Pulmonary artery endothelial cell (primary cell): Measurements from ENCODE around the gene DHX38. TPM values are rescaled to one million over a fixed set of nuclear protein-coding genes. Genes with fewer than 3 reads are reported as not detected.

Source experiments
- DNase-seq: peaks from one replicate; pipeline ENCODE4 v3.0.0-alpha.2; 2011; ENCODE audit warnings: low read depth, low spot score
- total RNA-seq: library from RNA; depleted of rRNA; stranded (reverse); fragments of >200 nt; gene quantifications from 2 replicates; pipeline ENCODE4 v1.2.3, GENCODE V29; 2014

DHX38 gene
- total RNA-seq, 1 donor from 2014 or later: 96.2 TPM

DNA sequence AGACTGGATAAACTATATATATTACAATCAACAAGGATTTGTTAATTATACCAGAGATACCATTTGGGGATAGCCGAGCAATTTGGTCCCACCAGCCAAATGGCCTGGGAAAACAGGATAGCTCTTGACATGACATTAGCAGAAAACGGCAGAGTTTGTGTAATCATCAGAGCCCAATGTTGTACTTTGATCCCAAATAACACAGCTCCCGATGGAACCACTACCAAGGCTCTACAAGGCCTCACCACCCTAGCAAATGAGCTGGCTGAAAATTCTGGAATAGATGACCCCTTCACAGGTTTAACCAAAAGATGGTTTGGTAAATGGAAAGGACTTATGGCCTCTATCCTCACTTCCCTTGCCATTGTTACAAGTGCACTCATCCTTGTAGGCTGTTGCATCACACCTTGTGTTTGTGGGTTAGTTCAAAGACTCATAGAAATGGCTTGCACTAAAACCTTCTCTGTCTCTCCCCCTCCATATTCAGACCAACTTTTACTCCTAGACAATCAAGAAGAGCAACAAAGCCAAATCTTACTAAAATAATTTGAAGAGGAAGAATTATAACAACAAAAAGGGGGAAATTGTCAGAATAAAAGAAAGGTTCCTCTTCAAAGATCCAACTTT is 9.8 kb upstream of the DHX38 start:
- no peak for DNase-seq

DNA sequence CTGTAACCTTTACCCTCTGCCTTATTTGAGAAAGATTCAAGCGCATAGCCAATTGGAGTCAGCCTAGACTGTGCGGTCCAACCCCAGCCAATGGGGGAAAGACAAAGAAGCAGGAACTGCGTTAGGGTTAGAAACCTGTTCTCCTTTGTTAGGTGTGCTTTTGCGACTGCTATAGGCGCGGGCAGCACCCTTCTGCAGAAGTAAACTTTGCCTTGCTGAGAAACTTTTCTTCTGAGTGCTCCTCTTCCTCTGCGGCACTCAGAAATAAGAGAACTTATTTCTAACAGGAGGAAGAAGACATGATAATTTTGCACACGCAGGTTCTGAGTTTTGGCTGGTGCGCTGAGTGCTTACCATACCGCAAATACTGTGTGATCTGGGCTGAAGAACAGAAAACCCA is 9.2 kb upstream of the DHX38 start:
- no peak for DNase-seq

DNA sequence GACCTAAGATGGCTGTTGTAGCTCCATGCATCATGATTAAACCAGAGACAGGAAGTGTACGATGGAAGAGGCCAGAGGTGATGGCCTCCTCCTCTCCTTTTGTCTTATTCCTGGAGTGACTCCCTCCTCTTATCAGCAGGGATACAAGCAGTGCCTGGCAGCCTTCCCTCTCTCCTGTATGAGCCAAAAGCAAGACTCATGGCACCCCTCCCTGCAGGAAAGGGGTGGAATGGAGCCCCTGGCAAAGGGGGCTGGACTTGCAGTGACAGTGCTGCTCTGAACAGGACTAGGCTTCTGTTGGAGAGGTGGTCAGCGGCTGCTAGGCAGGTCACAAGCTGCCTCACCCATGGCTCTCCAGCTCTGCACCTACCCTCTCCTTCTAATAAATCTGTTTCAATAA is 8.6 kb upstream of the DHX38 start:
- no peak for DNase-seq

DNA sequence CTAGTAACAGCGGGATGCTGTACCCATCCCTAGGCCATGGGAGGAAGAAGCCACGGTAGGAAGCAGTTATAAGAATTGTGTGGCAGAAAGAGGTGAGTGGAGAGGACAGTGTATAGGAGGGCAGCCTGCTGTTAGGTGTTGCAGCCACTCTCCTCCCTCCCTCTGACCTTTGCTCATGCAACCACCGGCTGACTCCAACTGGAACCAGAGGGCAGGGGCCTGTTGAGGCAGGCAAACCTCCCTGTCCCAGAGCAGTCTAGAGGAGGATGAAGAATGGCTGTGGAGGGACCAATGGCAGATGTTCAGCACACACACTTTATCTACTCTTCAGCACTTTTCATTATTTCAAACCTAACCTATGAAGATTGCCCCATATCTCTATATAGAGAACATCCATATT is 2.4 kb upstream of the DHX38 start:
- no peak for DNase-seq

DNA sequence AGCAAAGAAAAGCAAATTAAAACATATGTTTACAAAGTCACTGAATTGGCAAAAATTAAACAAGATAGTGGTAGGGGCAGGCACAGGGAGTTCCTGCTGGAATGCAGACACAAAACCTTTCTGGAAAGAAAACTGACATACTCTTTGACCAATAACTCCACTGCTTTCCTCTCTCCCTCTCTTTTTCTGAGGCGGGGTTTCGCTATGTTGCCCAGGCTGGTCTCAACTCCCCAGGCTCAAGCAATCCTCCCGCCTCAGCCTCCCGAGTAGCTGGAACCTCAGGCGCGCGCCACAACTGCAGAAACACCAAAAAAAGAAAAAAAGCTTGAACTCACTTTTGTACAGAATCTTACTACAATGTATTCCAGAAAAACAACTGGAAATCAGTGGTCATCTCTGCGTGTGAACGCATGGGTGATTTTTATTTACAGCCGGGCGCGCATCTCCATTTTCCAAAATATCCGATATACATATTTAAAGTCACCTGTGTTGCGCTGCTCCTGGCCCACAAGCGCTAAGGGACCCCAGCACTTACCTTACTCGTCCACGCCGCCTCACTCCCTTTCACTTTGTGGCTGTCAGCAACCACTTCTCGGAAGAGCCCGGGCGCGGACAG is 707 bp upstream of the DHX38 start:
- DNase-seq: peak; percentile 7

DNA sequence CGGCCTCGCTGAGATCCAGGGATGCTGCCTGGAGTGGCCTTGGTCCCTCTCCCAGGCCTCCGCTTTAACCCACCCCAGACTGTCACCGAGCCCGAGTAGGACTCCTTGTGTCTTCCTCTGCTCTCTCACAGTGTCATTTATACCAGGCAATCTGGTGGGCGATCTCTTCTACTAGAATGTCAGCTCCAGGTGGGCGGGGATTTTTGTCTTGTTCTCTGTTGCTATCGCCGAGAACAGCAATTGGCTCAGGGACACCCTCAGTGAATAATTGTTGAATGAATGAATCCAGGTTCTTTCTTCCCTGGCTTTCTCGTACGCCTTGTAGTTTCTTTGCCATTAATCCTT is 591 bp downstream of the DHX38 start:
- no peak for DNase-seq

DNA sequence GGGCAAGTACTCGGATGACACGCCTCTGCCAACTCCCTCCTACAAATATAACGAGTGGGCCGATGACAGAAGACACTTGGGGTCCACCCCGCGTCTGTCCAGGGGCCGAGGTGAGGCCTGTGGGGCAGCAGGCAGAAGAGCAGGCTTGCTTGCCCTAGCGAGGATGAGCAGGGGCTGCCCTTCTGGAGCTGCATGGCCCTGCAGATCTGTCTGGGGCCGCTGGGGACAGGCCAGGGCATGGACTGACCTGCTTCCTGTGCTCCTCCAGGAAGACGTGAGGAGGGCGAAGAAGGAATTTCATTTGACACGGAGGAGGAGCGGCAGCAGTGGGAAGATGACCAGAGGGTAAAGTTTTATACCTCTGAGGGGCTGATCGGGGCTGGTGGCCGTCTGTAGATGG is 5.3 kb downstream of the DHX38 start:
- no peak for DNase-seq

DNA sequence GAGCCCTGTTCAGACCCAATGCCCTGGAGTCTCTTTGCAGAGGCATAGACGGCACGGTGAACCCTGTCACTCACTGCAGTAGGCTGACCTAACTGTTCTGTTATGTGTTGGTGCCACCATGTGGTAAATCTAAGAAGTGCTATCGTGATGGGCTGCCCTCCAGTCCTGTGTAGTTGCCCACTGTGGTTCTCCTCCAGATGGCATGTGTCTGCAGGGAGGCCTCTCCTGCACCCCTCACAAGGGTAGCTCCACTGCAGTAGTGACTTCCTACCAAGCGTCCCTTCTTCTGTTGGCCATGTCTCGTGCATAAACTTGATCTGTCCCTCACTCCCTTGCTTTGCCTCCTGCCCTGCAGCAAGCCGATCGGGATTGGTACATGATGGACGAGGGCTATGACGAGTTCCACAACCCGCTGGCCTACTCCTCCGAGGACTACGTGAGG is 5.8 kb downstream of the DHX38 start:
- peak; percentile 29 for DNase-seq

DNA sequence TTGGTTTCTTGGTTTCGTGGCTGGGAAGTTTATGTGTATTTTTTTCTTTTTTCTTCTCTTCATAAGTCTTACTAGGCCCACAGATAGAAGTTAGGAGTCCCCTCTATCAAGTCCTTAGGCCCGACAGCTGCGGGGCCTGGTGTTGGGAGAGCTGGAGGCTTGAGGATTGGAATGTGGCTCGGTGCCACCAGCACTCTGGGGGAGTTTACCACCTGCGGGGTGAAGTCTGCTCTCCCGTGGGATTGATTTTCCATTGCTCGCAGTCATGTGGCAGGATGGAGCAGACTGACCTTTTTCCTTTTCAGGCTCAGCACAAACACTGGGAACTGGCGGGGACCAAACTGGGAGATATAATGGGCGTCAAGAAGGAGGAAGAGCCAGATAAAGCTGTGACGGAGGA is 7.5 kb downstream of the DHX38 start:
- no peak for DNase-seq

DNA sequence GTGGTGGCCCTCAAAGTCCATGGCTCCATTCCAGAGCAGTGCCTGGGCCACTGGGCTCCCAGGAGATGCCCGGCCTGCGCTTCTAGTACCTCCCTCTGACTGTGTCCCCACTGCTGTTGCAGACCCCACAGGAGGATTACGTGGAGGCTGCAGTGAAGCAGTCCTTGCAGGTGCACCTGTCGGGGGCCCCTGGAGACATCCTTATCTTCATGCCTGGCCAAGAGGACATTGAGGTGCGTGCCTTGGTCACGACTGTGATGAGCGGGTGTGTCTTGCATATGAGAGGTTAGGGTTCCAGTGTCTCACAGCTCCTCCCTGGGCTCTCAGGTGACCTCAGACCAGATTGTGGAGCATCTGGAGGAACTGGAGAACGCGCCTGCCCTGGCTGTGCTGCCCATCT is 11.3 kb downstream of the DHX38 start:
- DNase-seq: no peak

DNA sequence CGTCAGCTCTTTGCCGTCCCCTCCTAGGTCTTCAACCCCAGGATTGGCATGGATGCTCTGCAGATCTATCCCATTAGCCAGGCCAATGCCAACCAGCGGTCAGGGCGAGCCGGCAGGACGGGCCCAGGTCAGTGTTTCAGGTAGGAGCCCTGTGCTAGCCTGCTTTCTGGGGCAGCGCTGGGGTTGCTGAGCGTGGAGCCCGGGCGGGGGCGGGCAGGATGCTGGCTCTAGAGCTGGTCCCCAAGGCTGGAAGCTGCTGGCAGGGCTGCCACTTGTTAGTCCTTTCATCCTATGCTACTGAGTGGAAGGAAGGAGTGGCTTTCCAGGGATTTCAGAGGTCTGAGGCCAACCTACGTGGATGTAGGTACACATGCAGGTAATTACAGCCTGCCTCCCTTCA is 12.3 kb downstream of the DHX38 start:
- no peak for DNase-seq

DNA sequence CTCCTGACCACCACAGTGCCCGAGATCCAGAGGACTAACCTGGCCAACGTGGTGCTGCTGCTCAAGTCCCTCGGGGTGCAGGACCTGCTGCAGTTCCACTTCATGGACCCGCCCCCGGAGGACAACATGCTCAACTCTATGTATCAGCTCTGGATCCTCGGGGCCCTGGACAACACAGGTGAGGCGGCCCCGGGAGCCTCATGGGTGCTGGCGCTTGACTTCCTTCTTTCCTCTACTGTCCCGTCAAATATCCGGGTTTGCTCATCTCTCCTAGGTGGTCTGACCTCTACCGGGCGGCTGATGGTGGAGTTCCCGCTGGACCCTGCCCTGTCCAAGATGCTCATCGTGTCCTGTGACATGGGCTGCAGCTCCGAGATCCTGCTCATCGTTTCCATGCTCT is 13.7 kb downstream of the DHX38 start:
- no peak for DNase-seq

DNA sequence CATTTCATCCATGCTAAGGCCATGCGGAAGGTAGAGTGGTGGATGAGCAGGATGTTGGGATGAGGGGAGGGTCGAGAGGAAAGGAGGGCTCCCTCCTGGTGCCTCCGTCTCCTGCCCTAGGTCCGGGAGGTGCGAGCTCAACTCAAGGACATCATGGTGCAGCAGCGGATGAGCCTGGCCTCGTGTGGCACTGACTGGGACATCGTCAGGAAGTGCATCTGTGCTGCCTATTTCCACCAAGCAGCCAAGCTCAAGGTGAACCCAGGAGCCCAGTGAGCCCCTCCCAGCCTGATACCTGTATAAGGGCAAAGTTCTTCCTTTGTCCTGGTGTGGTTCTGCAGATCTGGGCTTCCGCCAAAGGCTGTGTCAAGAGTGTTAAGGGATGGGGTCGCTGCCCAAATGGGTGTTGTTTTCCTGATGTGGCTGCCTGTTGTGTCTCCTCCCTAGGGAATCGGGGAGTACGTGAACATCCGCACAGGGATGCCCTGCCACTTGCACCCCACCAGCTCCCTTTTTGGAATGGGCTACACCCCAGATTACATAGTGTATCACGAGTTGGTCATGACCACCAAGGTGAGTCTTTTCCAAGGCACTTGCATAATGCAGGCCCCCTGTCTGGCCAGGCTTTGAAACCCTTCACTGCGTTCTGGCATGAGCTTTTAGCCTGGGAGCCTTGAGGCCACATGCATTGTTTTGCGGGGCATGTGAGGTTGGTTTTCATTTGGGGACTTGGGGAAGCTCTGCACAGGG is 14.9 kb downstream of the DHX38 start:
- DNase-seq: no peak

DNA sequence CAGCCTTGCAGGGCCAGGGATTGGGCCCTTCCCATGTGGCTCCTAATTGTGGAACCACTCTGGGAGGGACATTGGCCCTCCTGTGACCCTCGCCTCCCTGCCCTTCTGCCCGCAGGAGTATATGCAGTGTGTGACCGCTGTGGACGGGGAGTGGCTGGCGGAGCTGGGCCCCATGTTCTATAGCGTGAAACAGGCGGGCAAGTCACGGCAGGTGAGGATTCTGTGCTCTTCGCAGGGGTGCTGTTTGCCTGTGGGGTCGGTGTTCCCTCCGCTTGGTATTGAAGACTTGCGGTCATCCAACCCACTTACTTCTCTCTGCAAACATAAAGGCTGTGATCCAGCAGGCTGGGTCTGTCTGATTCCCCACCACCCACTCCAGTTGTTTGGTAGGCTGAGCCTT is 15.7 kb downstream of the DHX38 start:
- no peak for DNase-seq

DNA sequence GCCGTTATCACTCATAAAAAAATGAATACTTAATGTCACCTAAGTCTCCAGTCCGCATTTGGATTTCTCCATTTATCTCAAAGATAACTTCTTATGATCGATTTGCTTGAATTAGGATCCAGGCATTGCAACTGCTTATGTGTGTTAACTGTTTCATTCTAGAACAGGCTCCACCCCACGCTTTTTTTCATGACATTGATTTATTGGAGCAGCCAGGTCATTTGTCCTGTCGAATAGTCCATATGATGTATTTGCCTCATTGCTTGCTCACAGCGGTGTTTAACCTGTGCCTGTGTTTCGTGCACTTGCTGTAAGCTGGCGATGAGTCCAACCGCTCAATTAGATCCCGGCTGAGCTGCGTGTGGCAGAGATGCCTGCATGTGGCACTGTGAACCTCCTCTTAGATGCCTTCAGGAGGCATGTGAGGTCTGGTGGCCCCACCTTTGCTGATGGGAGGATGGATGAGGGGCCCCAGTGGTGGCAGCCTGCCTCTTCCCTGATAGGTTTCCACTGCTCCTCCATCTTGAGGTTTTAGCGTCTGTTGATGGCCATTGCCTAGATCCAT is 16.4 kb downstream of the DHX38 start:
- DNase-seq: no peak

DNA sequence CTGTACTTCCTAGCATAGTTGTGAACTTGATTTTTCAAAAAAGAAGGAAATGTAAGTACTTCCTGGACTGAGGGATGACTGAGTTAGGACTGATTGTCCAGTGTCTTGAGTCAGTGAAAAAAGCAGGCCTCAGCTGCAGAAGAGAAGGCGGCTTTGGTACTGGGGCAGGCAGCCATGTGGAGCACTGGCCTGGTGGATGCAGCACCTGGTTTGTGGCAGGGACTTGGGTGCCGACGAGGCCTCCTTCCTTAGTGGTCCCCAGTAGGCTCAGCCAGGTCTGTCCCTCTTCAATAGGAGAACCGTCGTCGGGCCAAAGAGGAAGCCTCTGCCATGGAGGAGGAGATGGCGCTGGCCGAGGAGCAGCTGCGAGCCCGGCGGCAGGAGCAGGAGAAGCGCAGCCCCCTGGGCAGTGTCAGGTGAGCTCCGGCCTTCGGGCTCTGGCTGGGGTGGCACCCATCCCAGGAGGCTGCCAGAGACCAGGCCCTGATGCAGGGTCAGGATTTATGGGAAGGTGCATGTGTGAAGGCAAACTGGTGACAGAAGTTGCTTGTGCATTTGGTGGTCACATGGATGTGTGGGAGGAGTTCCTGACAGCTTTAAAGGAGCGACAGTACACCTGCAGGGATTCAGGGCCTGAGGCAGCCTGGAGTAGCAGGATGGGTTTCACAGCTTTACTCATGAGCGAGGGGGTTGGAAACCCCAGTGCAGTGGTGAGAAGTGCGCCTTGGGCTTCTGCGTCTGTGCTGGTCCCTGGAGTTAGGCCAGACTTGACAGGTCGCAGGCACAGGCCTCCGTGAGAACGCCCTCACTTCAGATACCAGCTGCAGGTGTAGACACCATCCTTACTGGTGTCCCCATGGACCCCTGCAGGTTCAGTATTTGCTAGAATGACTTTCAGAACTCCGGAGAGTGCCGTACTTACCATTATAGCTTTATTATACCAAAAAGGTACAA is 17.3 kb downstream of the DHX38 start:
- DNase-seq: no peak

DNA sequence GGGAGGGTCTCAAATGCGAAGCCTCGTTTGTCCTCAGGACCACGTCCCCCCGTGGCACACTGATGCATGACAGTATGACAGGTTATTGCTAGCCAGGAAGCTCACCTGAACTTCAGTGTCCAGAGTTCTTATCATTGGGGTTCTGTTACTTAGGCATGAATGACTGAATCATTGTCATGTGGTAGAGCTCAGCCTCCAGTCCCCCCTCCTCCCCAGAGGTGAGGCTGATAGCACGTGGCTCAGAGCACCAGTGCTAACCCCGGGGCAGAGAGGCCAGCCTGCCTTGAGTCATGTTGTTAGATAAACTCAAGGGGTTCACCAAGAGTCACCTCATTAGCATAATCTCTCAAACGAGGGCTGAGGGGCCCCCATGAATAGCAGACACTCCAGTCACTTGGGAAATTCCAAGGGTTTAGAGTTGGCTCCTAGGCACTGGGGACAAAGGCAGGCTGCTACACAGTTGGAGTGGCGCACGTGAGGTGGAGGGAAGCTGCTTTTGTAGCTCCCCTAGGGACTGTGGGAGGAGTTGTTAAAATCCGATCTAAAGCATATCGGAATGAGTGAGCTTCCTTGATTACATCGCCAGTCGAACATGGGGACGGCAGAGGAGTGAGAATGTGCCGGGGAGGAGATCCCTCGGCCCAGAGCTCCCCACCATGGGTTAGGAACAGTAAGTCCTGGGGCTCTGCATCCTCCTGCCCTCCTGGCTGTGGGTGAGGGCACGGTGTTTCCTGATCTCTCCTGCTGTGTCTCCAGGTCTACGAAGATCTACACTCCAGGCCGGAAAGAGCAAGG is 18.2 kb downstream of the DHX38 start:
- DNase-seq: no peak

DNA sequence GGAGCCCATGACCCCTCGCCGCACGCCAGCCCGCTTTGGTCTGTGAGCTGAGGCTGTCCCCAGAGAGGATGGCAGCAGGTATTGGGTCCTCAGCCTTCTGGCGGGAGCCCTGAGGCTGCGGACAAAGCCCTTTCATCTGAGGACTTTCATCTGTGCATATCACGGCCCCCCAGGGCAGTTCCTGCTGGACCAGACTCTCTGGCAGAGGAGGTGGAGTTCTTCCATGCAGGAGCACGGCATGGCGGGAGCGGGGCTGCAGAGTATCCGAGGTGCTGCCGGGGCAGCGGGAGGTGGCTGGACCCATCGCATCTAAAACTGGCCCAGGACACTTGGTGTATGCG is 18.8 kb downstream of the DHX38 start:
- no peak for DNase-seq

DNA sequence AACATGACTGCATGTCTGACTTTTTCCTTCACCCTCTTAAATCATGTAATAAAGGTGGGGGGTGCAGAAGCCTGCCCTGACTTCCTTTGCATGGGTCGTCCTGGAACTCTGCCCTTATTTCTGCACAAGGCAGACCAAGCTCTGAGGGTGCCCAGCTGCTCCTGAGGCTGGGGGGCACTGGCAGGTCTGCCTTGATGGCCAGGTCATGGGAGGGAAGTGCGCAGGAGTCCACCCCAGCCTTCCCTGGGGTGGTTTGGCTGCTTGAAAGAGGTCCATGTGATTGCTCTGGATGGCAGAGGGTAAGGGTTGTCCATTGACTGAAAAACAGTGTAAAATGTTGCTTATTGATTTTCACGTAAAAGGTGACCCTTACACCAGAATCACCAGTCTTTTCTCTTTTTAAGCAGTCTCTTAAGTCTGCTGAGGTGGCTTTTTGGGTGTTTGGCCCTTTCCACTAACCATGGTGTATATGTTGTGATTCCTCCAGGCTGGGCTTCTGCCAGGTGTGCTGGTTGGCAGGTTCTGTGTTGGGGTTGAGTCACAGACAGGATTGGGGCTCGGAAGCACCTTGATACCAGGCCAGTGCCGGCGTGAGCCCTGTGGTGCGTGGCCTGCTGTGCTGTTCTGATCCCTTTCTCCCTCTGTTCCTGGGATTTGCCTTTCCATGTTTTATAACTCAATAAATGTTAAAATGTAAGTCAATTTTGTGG is 19.4 kb downstream of the DHX38 start:
- DNase-seq: no peak

DNA sequence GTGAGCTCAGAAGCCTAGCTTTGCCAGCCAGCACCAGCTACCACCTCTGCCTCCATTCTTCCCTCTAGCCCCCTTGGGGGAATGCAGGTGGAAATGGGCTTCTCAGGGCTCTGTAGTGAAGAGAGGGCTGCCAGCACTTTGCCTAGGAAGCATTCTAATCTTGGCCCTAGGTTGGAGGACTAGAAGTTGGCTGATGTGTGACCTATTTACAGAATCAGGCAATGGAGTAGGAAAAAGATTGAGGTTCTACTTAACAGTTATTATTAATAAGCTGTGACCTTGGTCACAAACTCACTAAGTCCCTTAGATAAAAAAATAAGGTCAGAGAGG is 19.9 kb downstream of the DHX38 start:
- no peak for DNase-seq
